ENCODE results near the gene SGCE. TPM values are rescaled to one million over a fixed set of nuclear protein-coding genes. Genes with fewer than 3 reads are reported as not detected.

SGCE gene
- total and polyA plus RNA-seq, 10 of the 15 experiments (the other 5 are each of a cell fraction or from before 2014, with no cell fraction given) = 30.5 to 80.1 (median 49.2) TPM

DNA sequence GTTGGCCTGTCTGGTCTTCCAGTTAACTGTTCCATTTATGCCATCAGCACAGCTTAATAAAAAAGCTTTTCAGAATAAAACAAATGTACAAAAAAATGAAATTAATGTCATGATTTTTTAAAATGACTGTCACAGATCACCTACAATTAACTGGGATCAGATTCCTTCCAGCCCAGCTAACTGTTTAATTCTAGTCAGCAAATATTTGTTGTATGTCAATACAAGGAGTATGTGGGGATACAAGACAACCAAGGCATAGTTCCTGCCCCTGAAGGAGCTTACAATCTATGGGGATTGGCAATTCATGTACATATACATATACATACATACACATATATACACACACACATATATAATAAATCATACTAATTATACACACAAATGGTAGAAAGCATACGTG, 16.5 kb downstream of the SGCE start:
- H3K4me1 ChIP-seq (ENCODE audit: control insufficient read depth, insufficient read depth, low read length) = no peaks in the 10 kb centered on the region
- RAD21 ChIA-PET (ENCODE audit: unreplicated experiment) = no interaction called here
- no peaks in the 10 kb centered on the region for H3K79me2 ChIP-seq (ENCODE audit: control insufficient read depth, insufficient read depth, low read length)
- intact Hi-C loops (cut with micrococcal nuclease; ENCODE audit: unreplicated experiment) = no loop called here
- no peak for TF ChIP-seq BHLHE40 (IDR thresholded peaks at IDR 0.05; ENCODE audit: borderline replicate concordance in 1 of 2, low read depth in 2 of 2, low read length in 1 of 2)
- no peak for TF ChIP-seq BCL3 (IDR thresholded peaks at IDR 0.05; ENCODE audit: borderline replicate concordance, insufficient read depth, low read depth, low read length, poor library complexity, severe bottlenecking)
- no peak for TF ChIP-seq MXI1 (IDR thresholded peaks at IDR 0.05; ENCODE audit: low read depth, low read length)
- H3K9me3 ChIP-seq (replicated peaks; ENCODE audit: control insufficient read depth, insufficient read depth, low read length) = no peaks in the 10 kb centered on the region
- CTCF ChIA-PET = no interaction called here
- H3K9ac ChIP-seq (ENCODE audit: control insufficient read depth, insufficient read depth, low read length) = no peak overlapping the region
- no peak overlapping the region for H3K27ac ChIP-seq (ENCODE audit: control insufficient read depth, insufficient read depth)
- FAIRE-seq (no peak), DNase-seq (ENCODE audit: low read depth, low spot score) (no peak), ATAC-seq (no peak)
- SMC1A ChIA-PET (ENCODE audit: uncharacterized antibody, unreplicated experiment) = no interaction called here
- H2AFZ ChIP-seq (ENCODE audit: control insufficient read depth, low read depth, low read length) = no peak overlapping the region
- no peak overlapping the region for H3K4me2 ChIP-seq (ENCODE audit: control insufficient read depth, insufficient read depth)
- no peaks in the 10 kb centered on the region for H4K20me1 ChIP-seq (ENCODE audit: control insufficient read depth, insufficient read depth)
- POLR2A ChIA-PET = no interaction called here
- WGBS (ENCODE audit: insufficient coverage, insufficient replicate concordance, low lambda C conversion rate, missing lambda C conversion rate) = 69% methylated on average over 1 of the region's 1 CpG
- no peak overlapping the region for H3K4me3 ChIP-seq
- H3K36me3 ChIP-seq (ENCODE audit: control insufficient read depth in 2 of 2, insufficient read depth in 2 of 2, low read length in 1 of 2) = no peaks in the 10 kb centered on the region
- in situ Hi-C loops (cut with MboI) = no loop called here
- no TSS peak for BruUV-seq (replicated peaks)
- H3K27me3 ChIP-seq (replicated peaks in 1 of 2; ENCODE audit: control insufficient read depth in 2 of 2, insufficient read depth in 2 of 2, low read length in 1 of 2) = no peaks in the 10 kb centered on the region

DNA sequence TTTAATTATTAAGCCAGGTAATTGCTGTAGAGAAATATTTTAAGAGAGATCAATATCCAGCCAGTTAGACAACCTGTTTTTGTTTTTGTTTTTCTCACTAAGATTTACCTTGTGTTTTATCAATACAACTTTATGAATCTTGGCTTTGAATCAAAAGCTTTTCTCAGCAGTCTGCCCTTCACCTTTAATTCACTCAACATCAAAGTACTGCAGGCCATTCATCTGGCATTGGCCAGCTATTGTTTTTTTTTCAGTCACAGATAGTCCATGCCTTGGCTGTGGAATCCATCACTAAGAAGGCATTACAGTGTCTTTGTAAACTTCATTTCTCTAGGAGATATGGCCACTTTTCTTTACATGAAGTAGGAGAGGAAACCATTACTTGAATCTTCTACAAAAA, 20.2 kb downstream of the SGCE start:
- Histone ChIP-seq H3K4me2 (ENCODE audit: control insufficient read depth, insufficient read depth) (no peak overlapping the region), H4K20me1 (ENCODE audit: control insufficient read depth, insufficient read depth) (no peaks in the 10 kb centered on the region), H3K36me3 (ENCODE audit: control insufficient read depth in 2 of 2, insufficient read depth in 2 of 2, low read length in 1 of 2) (no peaks in the 10 kb centered on the region), H3K4me1 (ENCODE audit: control insufficient read depth, insufficient read depth, low read length) (no peaks in the 10 kb centered on the region), H3K9me3 (replicated peaks; ENCODE audit: control insufficient read depth, insufficient read depth, low read length) (no peaks in the 10 kb centered on the region), H2AFZ (ENCODE audit: control insufficient read depth, low read depth, low read length) (no peak overlapping the region), H3K9ac (ENCODE audit: control insufficient read depth, insufficient read depth, low read length) (no peak overlapping the region), H3K79me2 (ENCODE audit: control insufficient read depth, insufficient read depth, low read length) (no peaks in the 10 kb centered on the region; the same call in 1 of the 2 replicates), H3K4me3 (no peak overlapping the region), H3K27me3 (replicated peaks in 1 of 2; ENCODE audit: control insufficient read depth in 2 of 2, insufficient read depth in 2 of 2, low read length in 1 of 2) (no peaks in the 10 kb centered on the region), H3K27ac (ENCODE audit: control insufficient read depth, insufficient read depth) (no peak overlapping the region)
- ChIA-PET SMC1A (ENCODE audit: uncharacterized antibody, unreplicated experiment) (no interaction called here), RAD21 (ENCODE audit: unreplicated experiment) (no interaction called here), CTCF (interaction anchor here (0.6 kb wide), 1 partner anchor 203 kb away, joined by 3 read pairs; no protein-coding TSS in a partner anchor), POLR2A (interaction anchor here (0.6 to 1.4 kb wide), 4 partner anchors 9 to 119 kb away, joined by 3 to 5 read pairs (median 4); no protein-coding TSS in a partner anchor)
- DNase-seq (ENCODE audit: low read depth, low spot score) (no peak), ATAC-seq (no peak), FAIRE-seq (no peak)
- BruUV-seq (replicated peaks) = no TSS peak
- in situ Hi-C loops (cut with MboI) (no loop called here), intact Hi-C loops (cut with micrococcal nuclease; ENCODE audit: unreplicated experiment) (no loop called here)
- TF ChIP-seq NR2C2 (IDR thresholded peaks at IDR 0.05; ENCODE audit: borderline replicate concordance, control insufficient read depth, insufficient read length, low read depth) (no peak), MEF2B (IDR thresholded peaks at IDR 0.05; ENCODE audit: partially characterized antibody, poor library complexity, severe bottlenecking) (no peak), ZNF207 (IDR thresholded peaks at IDR 0.05; ENCODE audit: borderline replicate concordance) (no peak), ESRRA (IDR thresholded peaks at IDR 0.05; ENCODE audit: low read length) (no peak), ZNF592 (IDR thresholded peaks at IDR 0.05) (no peak)

Data from GM12878 (cell line).